ENCODE data around the gene NUDT3. TPM values are rescaled to one million over a fixed set of nuclear protein-coding genes. Genes with fewer than 3 reads are reported as not detected.

Gene NUDT3
- total RNA-seq, 1 donor from 2014 or later, result 50.1 TPM

GRCh38 chr6:34237722-34238584 lies 154.5 kb downstream of the NUDT3 start:
- Histone ChIP-seq H3K4me3 (peak overlapping the region; percentile 91), H3K27me3 (ENCODE audit: low read depth) (no peaks in the 10 kb centered on the region), H3K36me3 (peaks cover 15% of the 10 kb centered on the region), H3K4me1 (peaks cover 27% of the 10 kb centered on the region), H3K27ac (replicated peaks) (peak overlapping the region; percentile 55), H3K9me3 (replicated peaks) (no peaks in the 10 kb centered on the region)
- no peak for DNase-seq
- peak; percentile 23 for TF ChIP-seq CTCF (IDR thresholded peaks at IDR 0.05; ENCODE audit: borderline replicate concordance)
- intact Hi-C loops (cut with micrococcal nuclease), result loop anchor here (5.0 kb wide), 1 partner anchor 41 kb away; no protein-coding TSS in a partner anchor

GRCh38 chr6:34237316-34237721 lies 155.2 kb downstream of the NUDT3 start:
- Histone ChIP-seq H3K27me3 (ENCODE audit: low read depth) (no peaks in the 10 kb centered on the region), H3K27ac (replicated peaks) (peak overlapping the region; percentile 88), H3K4me3 (peak overlapping the region; percentile 91), H3K9me3 (replicated peaks) (no peaks in the 10 kb centered on the region), H3K36me3 (peaks cover 14% of the 10 kb centered on the region), H3K4me1 (peaks cover 27% of the 10 kb centered on the region)
- intact Hi-C loops (cut with micrococcal nuclease), result loop anchor here (5.0 kb wide), 1 partner anchor 40 kb away; no protein-coding TSS in a partner anchor
- no peak for DNase-seq
- TF ChIP-seq CTCF (IDR thresholded peaks at IDR 0.05; ENCODE audit: borderline replicate concordance), result no peak

- Histone ChIP-seq H3K4me3 (peak within 1 kb of the TSS; percentile 91), H3K27ac (replicated peaks) (peak within 1 kb of the TSS; percentile 88), H3K36me3 (peaks cover 7% of the 10 kb centered on the region), H3K9me3 (replicated peaks) (no peaks in the 10 kb centered on the region), H3K27me3 (ENCODE audit: low read depth) (no peaks in the 10 kb centered on the region), H3K4me1 (peaks cover 27% of the 10 kb centered on the region)
- no peak for TF ChIP-seq CTCF (IDR thresholded peaks at IDR 0.05; ENCODE audit: borderline replicate concordance)
- peak; percentile 90 for DNase-seq
- intact Hi-C loops (cut with micrococcal nuclease), result loop anchor here (5.0 kb wide), 1 partner anchor 39 kb away; no protein-coding TSS in a partner anchor
Measured at GRCh38 chr6:34236443-34237315, 155.8 kb downstream of the NUDT3 start, which contains the start of gene HMGA1. Gene HMGA1, plus strand, starts transcription at chr6:34236873. Its CDS starts 3,908 bp downstream, at chr6:34240781.

- no peaks in the 10 kb centered on the region for H3K9me3 ChIP-seq (replicated peaks)
- no peak for DNase-seq
- peaks cover 3% of the 10 kb centered on the region for H3K36me3 ChIP-seq
- H3K4me3 ChIP-seq, result peak overlapping the region; percentile 91
- TF ChIP-seq CTCF (IDR thresholded peaks at IDR 0.05; ENCODE audit: borderline replicate concordance), result no peak
- H3K27ac ChIP-seq (replicated peaks), result peak overlapping the region; percentile 88
- H3K27me3 ChIP-seq (ENCODE audit: low read depth), result no peaks in the 10 kb centered on the region
- intact Hi-C loops (cut with micrococcal nuclease), result loop anchor here (5.0 kb wide), 1 partner anchor 39 kb away; no protein-coding TSS in a partner anchor
- H3K4me1 ChIP-seq, result peaks cover 27% of the 10 kb centered on the region
Measured at GRCh38 chr6:34236131-34236442, 156.4 kb downstream of the NUDT3 start.

All from left ventricle myocardium inferior (tissue), 1 donor.